ENCODE data around the gene SDCCAG8.

- TF ChIP-seq, protein P1, sequence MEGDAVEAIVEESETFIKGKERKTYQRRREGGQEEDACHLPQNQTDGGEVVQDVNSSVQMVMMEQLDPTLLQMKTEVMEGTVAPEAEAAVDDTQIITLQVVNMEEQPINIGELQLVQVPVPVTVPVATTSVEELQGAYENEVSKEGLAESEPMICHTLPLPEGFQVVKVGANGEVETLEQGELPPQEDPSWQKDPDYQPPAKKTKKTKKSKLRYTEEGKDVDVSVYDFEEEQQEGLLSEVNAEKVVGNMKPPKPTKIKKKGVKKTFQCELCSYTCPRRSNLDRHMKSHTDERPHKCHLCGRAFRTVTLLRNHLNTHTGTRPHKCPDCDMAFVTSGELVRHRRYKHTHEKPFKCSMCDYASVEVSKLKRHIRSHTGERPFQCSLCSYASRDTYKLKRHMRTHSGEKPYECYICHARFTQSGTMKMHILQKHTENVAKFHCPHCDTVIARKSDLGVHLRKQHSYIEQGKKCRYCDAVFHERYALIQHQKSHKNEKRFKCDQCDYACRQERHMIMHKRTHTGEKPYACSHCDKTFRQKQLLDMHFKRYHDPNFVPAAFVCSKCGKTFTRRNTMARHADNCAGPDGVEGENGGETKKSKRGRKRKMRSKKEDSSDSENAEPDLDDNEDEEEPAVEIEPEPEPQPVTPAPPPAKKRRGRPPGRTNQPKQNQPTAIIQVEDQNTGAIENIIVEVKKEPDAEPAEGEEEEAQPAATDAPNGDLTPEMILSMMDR (conservative IDR thresholded peaks at IDR 0.05) = no peak
- TF ChIP-seq ZFX (IDR thresholded peaks at IDR 0.05) = no peak
Measured at GRCh38 chr1:243291292-243291691, 35.5 kb downstream of the SDCCAG8 start.

Data from C4-2B (cell line).